Nucleus accumbens (tissue), 56 donors: Measurements from ENCODE around the gene DDIT3.

ENCODE experiments used
- DNase-seq, 56 donors: peaks; one replicate each; lab custom pipeline; 2025; lab: John Stamatoyannopoulos, UW

DDIT3 gene

DNA sequence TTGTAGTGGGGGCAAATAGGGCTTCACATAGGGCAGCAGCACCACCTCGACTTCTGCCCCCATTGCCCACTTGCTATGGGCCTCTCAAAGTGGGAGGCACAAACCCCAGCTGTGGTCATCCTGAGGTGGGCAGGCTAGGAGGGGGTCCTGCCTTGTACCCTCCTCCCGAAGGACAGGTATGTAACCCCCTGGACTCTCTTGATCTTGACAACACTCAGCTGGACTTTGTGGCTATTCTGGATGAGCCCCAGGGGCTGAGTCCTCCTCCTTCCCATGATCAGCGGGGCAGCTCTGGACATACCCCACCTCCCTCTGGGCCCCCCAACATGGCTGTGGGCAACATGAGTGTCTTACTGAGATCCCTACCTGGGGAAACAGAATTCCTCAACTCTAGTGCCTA, 48.7 kb downstream of the DDIT3 start:
- no peak for DNase-seq

DNA sequence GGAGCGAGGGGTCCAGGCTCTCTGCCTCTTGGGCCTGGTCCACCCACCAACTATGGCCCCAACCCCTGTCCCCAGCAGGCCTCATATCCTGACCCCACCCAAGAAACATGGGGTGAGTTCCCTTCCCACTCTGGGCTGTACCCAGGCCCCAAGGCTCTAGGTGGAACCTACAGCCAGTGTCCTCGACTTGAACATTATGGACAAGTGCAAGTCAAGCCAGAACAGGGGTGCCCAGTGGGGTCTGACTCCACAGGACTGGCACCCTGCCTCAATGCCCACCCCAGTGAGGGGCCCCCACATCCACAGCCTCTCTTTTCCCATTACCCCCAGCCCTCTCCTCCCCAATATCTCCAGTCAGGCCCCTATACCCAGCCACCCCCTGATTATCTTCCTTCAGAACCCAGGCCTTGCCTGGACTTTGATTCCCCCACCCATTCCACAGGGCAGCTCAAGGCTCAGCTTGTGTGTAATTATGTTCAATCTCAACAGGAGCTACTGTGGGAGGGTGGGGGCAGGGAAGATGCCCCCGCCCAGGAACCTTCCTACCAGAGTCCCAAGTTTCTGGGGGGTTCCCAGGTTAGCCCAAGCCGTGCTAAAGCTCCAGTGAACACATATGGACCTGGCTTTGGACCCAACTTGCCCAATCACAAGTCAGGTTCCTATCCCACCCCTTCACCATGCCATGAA, 49.2 kb downstream of the DDIT3 start:
- DNase-seq = no peak

DNA sequence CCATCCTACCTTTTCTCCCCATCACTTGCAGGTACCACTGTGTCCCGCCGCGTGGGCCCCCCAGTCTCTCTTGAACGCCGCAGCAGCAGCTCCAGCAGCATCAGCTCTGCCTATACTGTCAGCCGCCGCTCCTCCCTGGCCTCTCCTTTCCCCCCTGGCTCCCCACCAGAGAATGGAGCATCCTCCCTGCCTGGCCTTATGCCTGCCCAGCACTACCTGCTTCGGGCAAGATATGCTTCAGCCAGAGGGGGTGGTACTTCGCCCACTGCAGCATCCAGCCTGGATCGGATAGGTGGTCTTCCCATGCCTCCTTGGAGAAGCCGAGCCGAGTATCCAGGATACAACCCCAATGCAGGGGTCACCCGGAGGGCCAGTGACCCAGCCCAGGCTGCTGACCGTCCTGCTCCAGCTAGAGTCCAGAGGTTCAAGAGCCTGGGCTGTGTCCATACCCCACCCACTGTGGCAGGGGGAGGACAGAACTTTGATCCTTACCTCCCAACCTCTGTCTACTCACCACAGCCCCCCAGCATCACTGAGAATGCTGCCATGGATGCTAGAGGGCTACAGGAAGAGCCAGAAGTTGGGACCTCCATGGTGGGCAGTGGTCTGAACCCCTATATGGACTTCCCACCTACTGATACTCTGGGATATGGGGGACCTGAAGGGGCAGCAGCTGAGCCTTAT, 49.9 kb downstream of the DDIT3 start:
- no peak for DNase-seq

DNA sequence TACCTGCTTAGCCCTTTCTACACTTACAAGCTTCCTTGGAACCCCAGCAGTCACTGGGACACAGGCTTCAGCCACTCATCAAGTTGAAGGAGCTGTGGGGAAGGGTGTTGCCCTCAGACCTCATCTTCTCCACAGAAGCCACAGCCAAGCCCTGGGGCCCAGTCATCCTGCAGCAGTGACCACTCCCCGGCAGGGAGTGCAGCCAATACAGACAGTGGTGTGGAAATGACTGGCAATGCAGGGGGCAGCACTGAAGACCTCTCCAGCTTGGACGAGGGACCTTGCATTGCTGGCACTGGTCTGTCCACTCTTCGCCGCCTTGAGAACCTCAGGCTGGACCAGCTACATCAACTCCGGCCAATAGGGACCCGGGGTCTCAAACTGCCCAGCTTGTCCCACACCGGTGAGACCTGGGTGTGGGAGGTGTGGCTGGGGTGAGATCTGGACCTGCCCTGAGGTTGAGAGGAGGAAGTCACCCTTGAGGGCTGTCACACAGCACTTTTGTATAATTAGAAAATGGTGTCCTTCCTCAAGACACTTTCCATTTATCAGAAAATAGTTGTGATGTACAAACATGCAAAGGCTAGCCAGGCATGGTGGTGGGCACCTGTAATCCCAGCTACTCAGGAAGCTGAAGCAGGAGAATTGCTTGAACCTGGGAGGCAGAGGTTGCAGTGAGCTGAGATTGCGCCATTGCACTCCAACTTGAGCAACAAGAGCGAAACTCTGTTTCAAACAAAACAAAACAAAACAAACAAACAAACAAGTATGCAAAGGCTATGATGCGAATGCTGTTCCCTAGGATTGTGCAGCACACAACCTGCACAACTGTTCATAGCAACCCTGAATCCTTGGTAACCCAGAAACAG, 50.8 kb downstream of the DDIT3 start:
- no peak for DNase-seq

DNA sequence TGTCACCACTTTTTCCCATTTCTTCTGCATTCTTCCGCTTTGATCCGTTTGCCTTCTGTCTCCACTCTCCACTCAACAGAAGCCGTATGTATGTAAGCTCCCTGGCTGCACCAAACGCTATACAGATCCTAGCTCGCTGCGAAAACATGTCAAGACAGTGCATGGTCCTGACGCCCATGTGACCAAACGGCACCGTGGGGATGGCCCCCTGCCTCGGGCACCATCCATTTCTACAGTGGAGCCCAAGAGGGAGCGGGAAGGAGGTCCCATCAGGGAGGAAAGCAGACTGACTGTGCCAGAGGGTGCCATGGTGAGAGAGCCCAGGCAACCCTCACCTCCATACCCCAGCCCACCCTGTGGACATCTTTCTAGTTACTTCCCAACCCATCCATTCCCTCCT, 52.4 kb downstream of the DDIT3 start:
- no peak for DNase-seq

DNA sequence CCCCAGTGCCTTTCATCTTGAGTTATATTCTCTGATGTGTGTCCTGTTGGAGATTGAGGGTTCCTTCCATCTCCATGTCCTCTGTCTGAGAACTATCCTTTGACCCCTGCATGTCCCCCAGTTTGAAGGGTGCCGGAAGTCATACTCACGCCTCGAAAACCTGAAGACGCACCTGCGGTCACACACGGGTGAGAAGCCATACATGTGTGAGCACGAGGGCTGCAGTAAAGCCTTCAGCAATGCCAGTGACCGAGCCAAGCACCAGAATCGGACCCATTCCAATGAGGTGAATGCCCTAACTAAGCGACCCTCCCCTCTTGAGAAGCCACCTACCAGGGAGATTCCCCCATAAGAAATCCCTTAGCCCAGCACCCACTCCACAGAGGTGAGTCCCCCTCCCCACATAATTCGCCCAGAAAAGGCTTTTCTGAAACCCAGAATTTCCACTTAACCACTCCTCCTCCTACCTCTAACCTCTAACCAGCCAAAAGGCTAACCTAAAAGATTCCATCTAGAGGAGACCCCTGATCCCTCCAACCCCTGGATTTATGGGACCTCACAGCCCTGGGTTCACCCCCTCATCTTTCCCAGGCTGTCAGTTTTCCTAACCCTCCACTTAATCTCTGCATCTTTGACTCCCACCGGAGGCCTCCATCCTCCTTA, 53.0 kb downstream of the DDIT3 start:
- DNase-seq = no peak
